ENCODE data around the gene AURKB. TPM values are rescaled to one million over a fixed set of nuclear protein-coding genes. Genes with fewer than 3 reads are reported as not detected.

AURKB gene
- 38.9 and 45.9 TPM in 2 replicates for total RNA-seq (2012; rRNA removed)
- 55.0 and 62.0 TPM in 2 replicates for polyA plus RNA-seq (2012; rRNA removed)
- 22.6 and 51.7 TPM in 2 replicates for polyA plus RNA-seq (2012; cell fraction: cytosol; rRNA removed)
- 150 and 182 TPM in 2 replicates for polyA plus RNA-seq (2012; cell fraction: nucleus; rRNA removed; ENCODE audit: low replicate concordance)
- Bru-seq, nascent RNA: percentile 60 among the genes with signal in this experiment
- BruChase-seq, experiment 1, labeled RNA remaining after a 6-hour chase: percentile 53 among the genes with signal in this experiment
- percentile 46 among the genes with signal in this experiment for BruChase-seq, experiment 2, labeled RNA remaining after a 2-hour chase
- long read RNA-seq, partial matches to known transcripts: 0 of 9 reads
- long read RNA-seq, other reads (novel, unspliced or antisense): 3 of 9 reads

GRCh38 chr17:8209907-8210760 lies at the start of gene AURKB:
Gene AURKB, minus strand, starts transcription at chr17:8210575. Its CDS starts 351 bp downstream, at chr17:8210224.
- peaks cover 9% of the 10 kb centered on the region; the same call in 1 of the 2 replicates for H3K9me1 ChIP-seq (ENCODE audit: insufficient read depth, low read length)
- peak within 1 kb of the TSS; percentile 50 for H2AK5ac ChIP-seq (ENCODE audit: low read depth, low read length)
- H3K4me2 ChIP-seq (ENCODE audit: low read depth, low read length): peak within 1 kb of the TSS; percentile 87
- H3K56ac ChIP-seq (ENCODE audit: extremely low read depth, insufficient read depth, low read length): peak within 1 kb of the TSS; percentile 90
- peak within 1 kb of the TSS; percentile 91; the same call in 1 of the 2 replicates for H4K5ac ChIP-seq (ENCODE audit: low read depth, low read length)
- 0% methylated on average over 24 of the region's 46 CpGs; no CpG with 5 or more reads in 1 of the 2 experiments for WGBS, 2 experiments (ENCODE audit: extremely low coverage in 2 of 2, insufficient read length in 1 of 2)
- H4K8ac ChIP-seq (ENCODE audit: low read depth in 2 of 2, low read length in 2 of 2): peak within 1 kb of the TSS; percentile 37 to 78
- peak within 1 kb of the TSS; percentile 74 for H3K4me3 ChIP-seq (ENCODE audit: insufficient read depth, low read depth, low read length)
- peak within 1 kb of the TSS; percentile 61 for H3K9ac ChIP-seq (ENCODE audit: low read depth, low read length)
- intact Hi-C loops (cut with micrococcal nuclease): loop anchor here (1.0 kb wide), 1 partner anchor 10 kb away; no protein-coding TSS in a partner anchor
- dilution Hi-C loops (cut with HindIII; ENCODE audit: low sequenced_read_pairs, unreplicated experiment): no loop called here
- CTCF ChIA-PET: no interaction called here
- TSS peak; percentile 91 for BruUV-seq (replicated peaks)
- no peaks in the 10 kb centered on the region for H3K27me3 ChIP-seq (ENCODE audit: control insufficient read depth, insufficient read depth, low read length)
- H3K4me1 ChIP-seq (ENCODE audit: control insufficient read depth, insufficient read depth, low read length): 0 out of 2 replicates have a peak, but pooled peaks cover 7% of the 10 kb centered on the region
- peaks cover 23 to 38% of the 10 kb centered on the region in 2 experiments for H3K79me1 ChIP-seq (ENCODE audit: low read depth in 1 of 2, low read length in 2 of 2)
- peak within 1 kb of the TSS; percentile 93 for H2AFZ ChIP-seq (replicated peaks; ENCODE audit: low read length, poor library complexity)
- H2BK120ac ChIP-seq (ENCODE audit: low read depth, low read length): peak within 1 kb of the TSS; percentile 24; the same call in 1 of the 2 replicates
- H3K36me3 ChIP-seq (ENCODE audit: control insufficient read depth, insufficient read depth, low read length): no peaks in the 10 kb centered on the region; the same call in 1 of the 2 replicates
- peak within 1 kb of the TSS; percentile 83; the same call in 1 of the 2 replicates for H3K27ac ChIP-seq (ENCODE audit: insufficient read depth, low read length)
- no peaks in the 10 kb centered on the region; the same call in 1 of the 2 replicates for H4K20me1 ChIP-seq (ENCODE audit: insufficient read depth, low read length)
- H2AK9ac ChIP-seq (replicated peaks; ENCODE audit: low read depth, low read length, poor library complexity): peak within 1 kb of the TSS; percentile 97
- POLR2A ChIA-PET (ENCODE audit: unreplicated experiment): interaction anchor here (0.5 to 0.6 kb wide), 3 partner anchors 12 to 238 kb away, joined by 3 to 4 read pairs (median 3); no protein-coding TSS in a partner anchor
- no peak within 1 kb of the TSS for H2BK20ac ChIP-seq (ENCODE audit: low read depth, low read length)
- peak within 1 kb of the TSS; percentile 79; the same call in 1 of the 2 replicates for H4K91ac ChIP-seq (ENCODE audit: insufficient read depth, low read depth, low read length)
- H3K18ac ChIP-seq (ENCODE audit: low read depth, low read length): no peak within 1 kb of the TSS; the same call in 1 of the 2 replicates
- H3K4ac ChIP-seq (ENCODE audit: low read depth, low read length): peak within 1 kb of the TSS; percentile 79
- ATAC-seq (ENCODE audit: low read depth): peak; percentile 97
- no peaks in the 10 kb centered on the region for H3K9me3 ChIP-seq (ENCODE audit: control insufficient read depth, insufficient read depth, low read length)
- peak within 1 kb of the TSS; percentile 42 for H3K23ac ChIP-seq (ENCODE audit: low read depth, low read length)
- peak within 1 kb of the TSS; percentile 86 for H2BK5ac ChIP-seq (ENCODE audit: low read depth, low read length, poor library complexity, severe bottlenecking)
- peak; percentile 97 for DNase-seq
- H3K14ac ChIP-seq (replicated peaks; ENCODE audit: low read depth, low read length): peak within 1 kb of the TSS; percentile 78
- H2BK15ac ChIP-seq (ENCODE audit: low read depth, low read length): no peak within 1 kb of the TSS
- in situ Hi-C loops (cut with MboI; ENCODE audit: low sequenced_read_pairs): no loop called here
- TF ChIP-seq SMC3 (IDR thresholded peaks at IDR 0.05; ENCODE audit: low read depth, low read length) (no peak), FOS (IDR thresholded peaks at IDR 0.05; ENCODE audit: low read depth, low read length) (0 out of 2 replicates have a peak, but pooled peaks have one; percentile 6), RFX5 (IDR thresholded peaks at IDR 0.05; ENCODE audit: low read depth, low read length) (no peak), RCOR1 (IDR thresholded peaks at IDR 0.05; ENCODE audit: insufficient replicate concordance, low read length) (no peak), USF2 (IDR thresholded peaks at IDR 0.05; ENCODE audit: low read depth, low read length) (peak; percentile 73), CTCF (conservative IDR thresholded peaks at IDR 0.05; ENCODE audit: low read depth, low read length) (no peak), MAFK (IDR thresholded peaks at IDR 0.05; ENCODE audit: low read depth, low read length) (no peak), CEBPB (IDR thresholded peaks at IDR 0.05; ENCODE audit: low read depth, low read length) (peak; percentile 81), MXI1 (IDR thresholded peaks at IDR 0.05; ENCODE audit: borderline replicate concordance, low read depth, low read length) (peak; percentile 100)
- TF ChIP-seq, protein P1, sequence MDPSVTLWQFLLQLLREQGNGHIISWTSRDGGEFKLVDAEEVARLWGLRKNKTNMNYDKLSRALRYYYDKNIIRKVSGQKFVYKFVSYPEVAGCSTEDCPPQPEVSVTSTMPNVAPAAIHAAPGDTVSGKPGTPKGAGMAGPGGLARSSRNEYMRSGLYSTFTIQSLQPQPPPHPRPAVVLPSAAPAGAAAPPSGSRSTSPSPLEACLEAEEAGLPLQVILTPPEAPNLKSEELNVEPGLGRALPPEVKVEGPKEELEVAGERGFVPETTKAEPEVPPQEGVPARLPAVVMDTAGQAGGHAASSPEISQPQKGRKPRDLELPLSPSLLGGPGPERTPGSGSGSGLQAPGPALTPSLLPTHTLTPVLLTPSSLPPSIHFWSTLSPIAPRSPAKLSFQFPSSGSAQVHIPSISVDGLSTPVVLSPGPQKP (IDR thresholded peaks at IDR 0.05; ENCODE audit: borderline replicate concordance, low read depth, low read length): no peak
